HAP-1 (cell line): ENCODE measurements around the gene TFF1.

Experiments used
- DNase-seq, 2 experiments: peaks; one replicate each; pipeline ENCODE4 v3.0.0-alpha.2; 2016 to 2020; ENCODE audit warnings: low spot score in 2 of 2
- H3K27me3 ChIP-seq: fragments of 250-450 bp; sonication (Bioruptor Pico); 2 replicates; pipeline ENCODE4 v1.5.1; 2020; ENCODE audit warnings: low read depth, mild to moderate bottlenecking, moderate library complexity
- H3K36me3 ChIP-seq: fragments of 250-450 bp; sonication (Bioruptor Pico); replicated peaks from 2 replicates; pipeline ENCODE4 v1.5.1; 2020; ENCODE audit warnings: mild to moderate bottlenecking
- H3K4me1 ChIP-seq: fragments of 250-450 bp; sonication (Bioruptor Pico); 2 replicates; pipeline ENCODE4 v1.5.1; 2020; ENCODE audit warnings: mild to moderate bottlenecking
- H3K4me3 ChIP-seq: fragments of 250-450 bp; sonication (Bioruptor Pico); 2 replicates; pipeline ENCODE4 v1.5.1; 2020; ENCODE audit warnings: mild to moderate bottlenecking, moderate library complexity
- H3K9me3 ChIP-seq: fragments of 250-450 bp; sonication (Bioruptor Pico); 2 replicates; pipeline ENCODE4 v1.5.1; 2020; ENCODE audit warnings: mild to moderate bottlenecking, moderate library complexity
- in situ Hi-C: fragments of 300-500 bp; cut with MboI; formaldehyde crosslinking; loops from 3 replicates; pipeline ENCODE4 v1.14.3; 2020; ENCODE audit warnings: low sequenced_read_pairs, inconsistent platforms, mixed read lengths

Gene TFF1

DNA sequence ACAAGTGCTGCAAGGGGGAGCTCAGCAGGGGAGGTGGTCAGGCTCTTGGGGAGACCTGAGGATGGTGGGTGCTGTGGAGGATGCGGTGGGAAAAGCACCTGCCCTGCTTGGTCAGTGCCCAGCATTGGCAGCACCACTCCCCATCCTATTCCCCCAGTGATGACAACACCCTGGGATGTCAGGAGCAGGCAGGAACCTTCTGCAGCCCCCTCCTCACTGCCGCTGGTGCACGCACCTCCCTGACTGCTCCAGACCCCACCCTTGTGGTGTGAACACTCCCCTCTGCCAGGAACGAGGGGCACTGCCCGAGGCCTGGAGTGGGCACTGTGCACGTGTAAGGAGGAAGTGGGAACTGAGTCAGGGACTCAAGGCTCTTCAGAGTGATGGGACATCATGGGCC lies 17.0 kb upstream of the TFF1 start:
- no peak for DNase-seq
- H3K36me3 ChIP-seq = no peaks in the 10 kb centered on the region
- no peak overlapping the region for H3K4me3 ChIP-seq
- in situ Hi-C loops = no loop called here
- H3K9me3 ChIP-seq = no peaks in the 10 kb centered on the region
- H3K27me3 ChIP-seq = no peaks in the 10 kb centered on the region
- no peaks in the 10 kb centered on the region for H3K4me1 ChIP-seq

- no peak for DNase-seq
- Histone ChIP-seq H3K4me1 (no peaks in the 10 kb centered on the region), H3K9me3 (no peaks in the 10 kb centered on the region), H3K36me3 (no peaks in the 10 kb centered on the region), H3K27me3 (no peaks in the 10 kb centered on the region), H3K4me3 (no peak overlapping the region)
- in situ Hi-C loops = no loop called here
Measured at GRCh38 chr21:42382915-42383314, 16.6 kb upstream of the TFF1 start.

- Histone ChIP-seq H3K27me3 (no peaks in the 10 kb centered on the region), H3K4me1 (no peaks in the 10 kb centered on the region), H3K9me3 (no peaks in the 10 kb centered on the region), H3K4me3 (no peak overlapping the region), H3K36me3 (no peaks in the 10 kb centered on the region)
- in situ Hi-C loops = no loop called here
- DNase-seq = no peak
Measured at GRCh38 chr21:42381347-42381984, 15.1 kb upstream of the TFF1 start.

DNA sequence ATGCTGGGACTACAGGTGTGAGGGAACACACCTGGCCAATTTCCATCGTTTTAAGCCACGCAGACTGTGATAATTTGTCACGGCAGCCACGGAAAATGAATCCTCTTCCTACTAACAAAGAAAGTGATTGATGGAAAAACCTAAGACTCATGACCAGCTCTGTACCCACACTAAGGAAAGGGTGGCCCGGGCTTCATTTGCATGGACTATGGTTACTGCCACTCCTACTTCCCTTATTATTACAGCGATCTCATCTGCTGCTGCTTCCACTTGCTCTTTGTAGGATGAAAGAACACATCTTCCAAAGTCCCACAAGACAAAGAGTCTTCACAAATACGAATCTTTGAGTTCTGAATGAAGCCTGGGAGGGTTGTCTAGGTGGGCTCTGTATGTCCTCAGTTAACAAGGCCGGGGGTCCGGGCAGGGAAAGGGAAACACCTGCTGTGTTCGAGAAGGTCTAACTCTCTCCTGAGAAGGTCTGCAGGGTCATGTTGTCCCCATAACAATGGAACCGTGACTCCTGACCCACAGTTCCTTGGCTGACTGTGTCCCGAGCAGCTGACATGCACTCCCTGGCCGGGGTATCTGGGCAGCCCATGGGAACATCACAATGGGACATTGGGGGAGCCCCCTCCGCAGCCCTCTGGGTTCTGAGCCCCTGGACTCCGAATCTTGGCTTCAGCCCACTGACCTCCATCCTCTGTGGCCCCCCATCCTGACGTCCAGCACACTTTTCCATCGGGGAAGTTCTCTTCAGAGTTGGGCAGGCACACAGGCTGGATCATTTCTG lies 13.3 kb upstream of the TFF1 start:
- in situ Hi-C loops = no loop called here
- H3K36me3 ChIP-seq = no peaks in the 10 kb centered on the region
- H3K4me3 ChIP-seq = no peak overlapping the region
- DNase-seq = no peak
- no peaks in the 10 kb centered on the region for H3K27me3 ChIP-seq
- no peaks in the 10 kb centered on the region for H3K9me3 ChIP-seq
- H3K4me1 ChIP-seq = no peaks in the 10 kb centered on the region

DNA sequence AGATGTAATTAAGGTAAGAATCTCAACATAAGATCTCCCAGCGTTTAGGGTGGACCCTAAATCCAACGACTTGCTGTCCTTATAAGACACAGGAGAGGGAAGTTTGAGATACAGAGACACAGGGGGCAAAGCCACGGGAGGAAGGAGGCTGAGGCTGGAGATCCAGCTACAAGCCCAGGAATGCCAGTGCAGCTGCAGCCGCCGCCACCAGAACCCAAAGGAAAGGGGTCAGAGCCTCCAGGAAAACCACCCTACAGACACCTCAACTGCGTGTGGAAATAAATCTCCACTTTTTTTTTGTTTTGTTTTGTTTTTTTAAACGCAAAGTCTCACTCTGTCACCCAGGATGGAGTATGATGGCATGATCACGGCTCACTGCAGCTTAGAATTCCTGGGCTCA lies 12.1 kb upstream of the TFF1 start:
- H3K27me3 ChIP-seq = no peaks in the 10 kb centered on the region
- no peaks in the 10 kb centered on the region for H3K4me1 ChIP-seq
- no peaks in the 10 kb centered on the region for H3K36me3 ChIP-seq
- in situ Hi-C loops = no loop called here
- no peaks in the 10 kb centered on the region for H3K9me3 ChIP-seq
- no peak overlapping the region for H3K4me3 ChIP-seq
- DNase-seq = no peak

GRCh38 chr21:42377951-42378340 lies 11.6 kb upstream of the TFF1 start:
- H3K27me3 ChIP-seq = no peaks in the 10 kb centered on the region
- H3K9me3 ChIP-seq = no peaks in the 10 kb centered on the region
- no peak for DNase-seq
- H3K4me1 ChIP-seq = no peaks in the 10 kb centered on the region
- no peak overlapping the region for H3K4me3 ChIP-seq
- H3K36me3 ChIP-seq = no peaks in the 10 kb centered on the region
- in situ Hi-C loops = no loop called here

GRCh38 chr21:42377211-42377950 lies 11.0 kb upstream of the TFF1 start:
- no peak for DNase-seq
- in situ Hi-C loops = no loop called here
- H3K36me3 ChIP-seq = no peaks in the 10 kb centered on the region
- no peaks in the 10 kb centered on the region for H3K27me3 ChIP-seq
- no peaks in the 10 kb centered on the region for H3K9me3 ChIP-seq
- no peak overlapping the region for H3K4me3 ChIP-seq
- H3K4me1 ChIP-seq = no peaks in the 10 kb centered on the region

GRCh38 chr21:42376338-42376982 lies 10.1 kb upstream of the TFF1 start:
- Histone ChIP-seq H3K36me3 (no peaks in the 10 kb centered on the region), H3K27me3 (no peaks in the 10 kb centered on the region), H3K9me3 (no peaks in the 10 kb centered on the region), H3K4me3 (no peak overlapping the region), H3K4me1 (no peaks in the 10 kb centered on the region)
- DNase-seq = no peak
- in situ Hi-C loops = no loop called here

DNA sequence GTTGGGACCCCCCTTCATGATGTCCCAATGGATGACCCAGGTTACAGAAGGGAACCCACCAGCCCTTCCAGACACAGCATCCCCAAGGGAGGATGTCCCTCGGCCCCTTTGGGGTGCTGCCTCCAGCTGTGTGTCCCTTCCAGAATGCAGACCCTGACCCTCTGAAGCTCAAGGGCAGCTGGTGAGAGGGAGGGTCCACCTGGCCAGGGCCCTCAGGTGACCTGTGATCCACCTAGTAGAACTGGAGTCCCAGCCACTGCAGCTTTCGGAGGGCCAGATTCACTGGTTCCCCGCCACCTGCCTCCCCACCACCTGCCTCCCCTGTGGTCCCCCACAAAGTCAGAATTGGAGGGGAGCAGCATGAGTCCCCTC lies 9.6 kb upstream of the TFF1 start:
- Histone ChIP-seq H3K4me3 (no peak overlapping the region), H3K9me3 (no peaks in the 10 kb centered on the region), H3K4me1 (no peaks in the 10 kb centered on the region), H3K27me3 (no peaks in the 10 kb centered on the region), H3K36me3 (no peaks in the 10 kb centered on the region)
- DNase-seq = no peak
- in situ Hi-C loops = no loop called here

GRCh38 chr21:42375506-42375905 lies 9.2 kb upstream of the TFF1 start:
- no peaks in the 10 kb centered on the region for H3K27me3 ChIP-seq
- in situ Hi-C loops = no loop called here
- DNase-seq = no peak
- H3K4me1 ChIP-seq = no peaks in the 10 kb centered on the region
- H3K9me3 ChIP-seq = no peaks in the 10 kb centered on the region
- H3K4me3 ChIP-seq = no peak overlapping the region
- H3K36me3 ChIP-seq = no peaks in the 10 kb centered on the region

DNA sequence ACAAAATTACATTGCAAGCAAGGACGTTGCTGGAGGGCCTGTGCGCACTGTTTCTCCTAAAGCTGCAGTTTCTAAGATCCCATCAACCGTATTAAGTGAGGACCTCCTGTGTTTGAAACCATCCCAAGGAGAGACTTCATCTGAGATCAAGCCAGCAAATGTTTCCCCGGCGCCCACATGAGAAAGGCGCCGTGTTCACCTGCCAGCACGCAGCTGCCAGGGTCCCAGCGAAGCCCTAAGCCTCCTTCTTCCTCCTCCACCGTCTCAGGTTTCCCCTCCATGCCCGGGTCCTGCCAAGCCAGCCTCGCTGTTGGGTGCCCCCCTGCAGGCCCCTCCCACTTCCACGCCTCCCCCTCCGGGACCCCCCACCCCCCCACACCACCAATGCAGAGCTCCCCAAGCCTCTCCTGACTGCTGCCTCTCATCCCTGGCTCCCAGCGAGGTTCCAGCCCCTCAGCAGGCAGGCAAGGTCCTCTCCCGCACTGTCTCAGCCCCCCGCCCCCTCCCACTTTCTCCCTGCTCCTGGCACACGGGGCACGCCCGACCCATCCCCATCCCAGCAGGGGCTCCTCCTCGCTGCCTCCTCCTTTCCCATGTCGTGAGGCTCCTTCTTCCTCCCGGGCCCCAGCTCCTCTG lies 8.6 kb upstream of the TFF1 start:
- in situ Hi-C loops = no loop called here
- no peaks in the 10 kb centered on the region for H3K4me1 ChIP-seq
- H3K36me3 ChIP-seq = no peaks in the 10 kb centered on the region
- no peak for DNase-seq
- H3K27me3 ChIP-seq = no peaks in the 10 kb centered on the region
- H3K9me3 ChIP-seq = no peaks in the 10 kb centered on the region
- no peak overlapping the region for H3K4me3 ChIP-seq

- no peaks in the 10 kb centered on the region for H3K27me3 ChIP-seq
- no peaks in the 10 kb centered on the region for H3K9me3 ChIP-seq
- no peak for DNase-seq
- in situ Hi-C loops = no loop called here
- H3K4me3 ChIP-seq = no peak overlapping the region
- H3K4me1 ChIP-seq = no peaks in the 10 kb centered on the region
- no peaks in the 10 kb centered on the region for H3K36me3 ChIP-seq
Measured at GRCh38 chr21:42374457-42374856, 8.1 kb upstream of the TFF1 start.

- H3K27me3 ChIP-seq = no peaks in the 10 kb centered on the region
Measured at GRCh38 chr21:42373908-42374455, 7.6 kb upstream of the TFF1 start.

More at GRCh38 chr21:42373908-42374455, 7.6 kb upstream of the TFF1 start:
- no peak for DNase-seq
- H3K4me3 ChIP-seq = no peak overlapping the region
- H3K4me1 ChIP-seq = no peaks in the 10 kb centered on the region
- H3K9me3 ChIP-seq = no peaks in the 10 kb centered on the region
- no peaks in the 10 kb centered on the region for H3K36me3 ChIP-seq
- in situ Hi-C loops = no loop called here
